GM23338 (cell line): Measurements from ENCODE around the gene ITGB3BP. TPM values are rescaled to one million over a fixed set of nuclear protein-coding genes. Genes with fewer than 3 reads are reported as not detected.

Source experiments
- ATAC-seq: fragments of 200-7000 bp; cut with Tn5 transposase; 3 replicates; pipeline ENCODE4 v1.9.1; 2020
- DNase-seq: peaks from one replicate; pipeline ENCODE4 v3.0.0-alpha.2; 2015; ENCODE audit warnings: low spot score
- H2AFZ ChIP-seq: fragments of 200-600 bp; sonication (generic); 2 replicates; pipeline ENCODE4 v1.8.0; 2016; ENCODE audit warnings: antibody characterized with exemption, mild to moderate bottlenecking, moderate library complexity
- H3F3A ChIP-seq: fragments of 200-600 bp; sonication (generic); replicated peaks from 2 replicates; pipeline ENCODE4 v1.8.0; 2017; ENCODE audit warnings: antibody characterized with exemption, mixed run types, low read depth
- H3K27ac ChIP-seq: fragments of 200-600 bp; sonication (generic); 2 replicates; pipeline ENCODE4 v1.6.1; 2016; ENCODE audit warnings: low read depth
- H3K27me3 ChIP-seq: fragments of 200-600 bp; sonication (generic); 2 replicates; pipeline ENCODE4 v1.8.0; 2016; ENCODE audit warnings: mild to moderate bottlenecking, mixed run types, moderate library complexity; ENCODE audit not compliant: insufficient read depth
- H3K36me3 ChIP-seq: fragments of 200-600 bp; sonication (generic); 2 replicates; pipeline ENCODE4 v1.8.0; 2016; ENCODE audit warnings: mild to moderate bottlenecking; ENCODE audit not compliant: insufficient read depth
- H3K4me1 ChIP-seq: fragments of 200-600 bp; sonication (generic); 2 replicates; pipeline ENCODE4 v1.8.0; 2016; ENCODE audit warnings: mild to moderate bottlenecking, moderate library complexity; ENCODE audit not compliant: insufficient read depth
- H3K4me2 ChIP-seq: fragments of 200-600 bp; sonication (generic); 2 replicates; pipeline ENCODE4 v1.7.1; 2017; ENCODE audit warnings: mixed run types
- H3K4me3 ChIP-seq: fragments of 200-600 bp; sonication (generic); 2 replicates; pipeline ENCODE4 v1.6.1; 2016; ENCODE audit warnings: mixed run types
- H3K79me2 ChIP-seq: fragments of 200-600 bp; sonication (generic); replicated peaks from 2 replicates; pipeline ENCODE4 v1.8.0; 2017; ENCODE audit warnings: mild to moderate bottlenecking; ENCODE audit not compliant: insufficient read depth
- H3K9me2 ChIP-seq: fragments of 200-600 bp; sonication (generic); 2 replicates; pipeline ENCODE4 v1.8.0; 2017; ENCODE audit not compliant: insufficient read depth
- H4K20me1 ChIP-seq: fragments of 200-600 bp; sonication (generic); replicated peaks from 2 replicates; pipeline ENCODE4 v1.8.0; 2017; ENCODE audit warnings: mild to moderate bottlenecking; ENCODE audit not compliant: insufficient read depth
- H3K27ac Mint-ChIP-seq: 2 replicates; pipeline ENCODE4 v1.8.0; 2020; ENCODE audit warnings: inconsistent platforms, mild to moderate bottlenecking, moderate library complexity, mixed read lengths
- H3K27me3 Mint-ChIP-seq: 3 replicates; pipeline ENCODE4 v1.8.0; 2022; ENCODE audit warnings: low read depth, mild to moderate bottlenecking, moderate library complexity, mixed read lengths, inconsistent platforms; ENCODE audit not compliant: insufficient read depth, poor library complexity
- H3K36me3 Mint-ChIP-seq: 3 replicates; pipeline ENCODE4 v1.8.0; 2021; ENCODE audit warnings: low read depth, mild to moderate bottlenecking, inconsistent platforms, moderate library complexity, mixed read lengths
- H3K4me1 Mint-ChIP-seq: 3 replicates; pipeline ENCODE4 v1.8.0; 2020; ENCODE audit warnings: mild to moderate bottlenecking, inconsistent platforms, mixed read lengths
- H3K4me3 Mint-ChIP-seq: 3 replicates; pipeline ENCODE4 v1.8.0; 2021; ENCODE audit warnings: moderate library complexity, mild to moderate bottlenecking, inconsistent platforms, mixed read lengths
- H3K9me3 Mint-ChIP-seq: 3 replicates; pipeline ENCODE4 v1.8.0; 2020; ENCODE audit warnings: moderate library complexity, mild to moderate bottlenecking, inconsistent platforms, mixed read lengths
- CREB1 ChIP-seq: fragments of 250-450 bp; sonication (Bioruptor Pico); IDR thresholded peaks from 2 replicates; pipeline ENCODE4 v1.5.0; 2020; ENCODE audit warnings: low read depth, mild to moderate bottlenecking, moderate library complexity
- EZH2 ChIP-seq: fragments of 200-600 bp; sonication (generic); IDR thresholded peaks from one replicate; pipeline ENCODE4 v1.8.0; 2017; ENCODE audit warnings: antibody characterized with exemption, mild to moderate bottlenecking, low read depth; ENCODE audit not compliant: unreplicated experiment
- EZH2phosphoT487 ChIP-seq: fragments of 200-600 bp; sonication (generic); IDR thresholded peaks from one replicate; pipeline ENCODE4 v1.8.1; 2018; ENCODE audit warnings: antibody characterized with exemption; ENCODE audit not compliant: unreplicated experiment
- JUNB ChIP-seq: IDR thresholded peaks from one replicate; pipeline ENCODE4 v1.6.1; 2016; ENCODE audit warnings: antibody characterized with exemption; ENCODE audit not compliant: unreplicated experiment
- NANOG ChIP-seq: IDR thresholded peaks from 2 replicates; pipeline ENCODE4 v1.6.1; 2016; ENCODE audit warnings: antibody characterized with exemption, borderline replicate concordance
- POLR2AphosphoS5 ChIP-seq: IDR thresholded peaks from 2 replicates; pipeline ENCODE4 v1.6.1; 2016; ENCODE audit warnings: antibody characterized with exemption, low read depth
- STAT1 ChIP-seq: IDR thresholded peaks from one replicate; pipeline ENCODE4 v1.6.1; 2016; ENCODE audit warnings: antibody characterized with exemption; ENCODE audit not compliant: unreplicated experiment
- ZNF114 ChIP-seq: fragments of 250-450 bp; sonication (Bioruptor Pico); IDR thresholded peaks from 2 replicates; pipeline ENCODE4 v1.5.0; 2020; ENCODE audit warnings: mild to moderate bottlenecking, moderate library complexity
- ZNF331 ChIP-seq: fragments of 250-450 bp; sonication (Bioruptor Pico); IDR thresholded peaks from 2 replicates; pipeline ENCODE4 v1.5.0; 2020; ENCODE audit warnings: low read depth, mild to moderate bottlenecking, moderate library complexity
- polyA plus RNA-seq: library from polyadenylated mRNA; unstranded; fragments of >200 nt; fragmentation: Nextera tagmentation; extraction: Ambion mirVana; gene quantifications from 2 replicates; pipeline ENCODE4 v1.2.1, GENCODE V29; 2016
- total RNA-seq: library from RNA; depleted of rRNA; stranded (reverse); fragments of >200 nt; shearing (Covaris generic); gene quantifications from 2 replicates; pipeline ENCODE4 v1.2.3, GENCODE V29; 2014
- TF ChIP-seq, protein P1 (sequence below): IDR thresholded peaks from one replicate; pipeline ENCODE4 v1.6.1; 2018; ENCODE audit warnings: antibody characterized with exemption; ENCODE audit not compliant: unreplicated experiment
- TF ChIP-seq, protein P2 (sequence below): IDR thresholded peaks from 2 replicates; pipeline ENCODE4 v1.6.1; 2016; ENCODE audit warnings: antibody characterized with exemption
- TF ChIP-seq, protein P3 (sequence below): fragments of 250-450 bp; sonication (Bioruptor Pico); IDR thresholded peaks from 2 replicates; pipeline ENCODE4 v1.5.0; 2020; ENCODE audit warnings: mild to moderate bottlenecking, moderate library complexity
- TF ChIP-seq, protein P4 (sequence below), 2 experiments: fragments of 200-600 bp in 1 of 2; sonication (generic) in 1 of 2; conservative IDR thresholded peaks; 2 replicates each; pipeline versions ENCODE4 v1.5.1 to v1.6.1; 2016 to 2017; ENCODE audit warnings: antibody characterized with exemption in 2 of 2, low read depth in 2 of 2, mild to moderate bottlenecking in 2 of 2, moderate library complexity in 1 of 2

The ITGB3BP gene
- total and polyA plus RNA-seq, 2 experiments from 2014 or later = 49.4 to 101 TPM

DNA sequence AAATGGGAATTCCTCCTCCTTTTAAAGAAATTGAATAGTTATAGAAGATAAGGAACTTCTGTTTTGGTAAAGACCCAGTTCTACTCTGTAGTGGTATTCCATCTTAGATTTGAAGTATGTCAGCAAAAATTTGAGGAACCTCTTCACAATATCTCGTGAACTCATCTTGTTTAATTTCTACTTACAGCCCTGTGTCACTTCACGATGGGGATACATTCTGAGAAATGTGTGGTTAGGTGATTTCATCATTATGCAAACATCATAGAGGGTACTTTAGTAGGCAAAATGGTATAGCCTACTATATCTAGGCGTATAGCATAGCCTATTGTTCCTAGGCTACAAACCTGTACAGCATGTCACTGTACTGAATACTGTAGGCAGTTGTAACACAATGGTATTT is 119.6 kb downstream of the ITGB3BP start:
- Mint-ChIP-seq H3K27ac (no peak overlapping the region), H3K9me3 (no peaks in the 10 kb centered on the region), H3K27me3 (no peaks in the 10 kb centered on the region), H3K36me3 (peaks cover 12% of the 10 kb centered on the region; the same call in 2 of the 3 replicates), H3K4me3 (no peak overlapping the region), H3K4me1 (peaks cover 4% of the 10 kb centered on the region; the same call in 2 of the 3 replicates)
- Histone ChIP-seq H3K4me1 (no peaks in the 10 kb centered on the region), H3K79me2 (no peaks in the 10 kb centered on the region), H3K9me2 (no peaks in the 10 kb centered on the region), H3K4me3 (no peak overlapping the region), H3K36me3 (no peaks in the 10 kb centered on the region), H4K20me1 (0 out of 2 replicates have a peak, but pooled peaks cover 8% of the 10 kb centered on the region), H2AFZ (no peak overlapping the region), H3F3A (no peaks in the 10 kb centered on the region; the same call in 1 of the 2 replicates), H3K4me2 (no peak overlapping the region), H3K27me3 (no peaks in the 10 kb centered on the region), H3K27ac (no peak overlapping the region)
- ATAC-seq (no peak), DNase-seq (no peak)
- TF ChIP-seq CREB1 (CRISPR knock-in tag) (no peak), ZNF114 (CRISPR knock-in tag) (no peak), STAT1 (no peak), EZH2phosphoT487 (no peak), NANOG (no peak), ZNF331 (no peak), JUNB (no peak), EZH2 (no peak), POLR2AphosphoS5 (no peak)
- TF ChIP-seq, protein P1, sequence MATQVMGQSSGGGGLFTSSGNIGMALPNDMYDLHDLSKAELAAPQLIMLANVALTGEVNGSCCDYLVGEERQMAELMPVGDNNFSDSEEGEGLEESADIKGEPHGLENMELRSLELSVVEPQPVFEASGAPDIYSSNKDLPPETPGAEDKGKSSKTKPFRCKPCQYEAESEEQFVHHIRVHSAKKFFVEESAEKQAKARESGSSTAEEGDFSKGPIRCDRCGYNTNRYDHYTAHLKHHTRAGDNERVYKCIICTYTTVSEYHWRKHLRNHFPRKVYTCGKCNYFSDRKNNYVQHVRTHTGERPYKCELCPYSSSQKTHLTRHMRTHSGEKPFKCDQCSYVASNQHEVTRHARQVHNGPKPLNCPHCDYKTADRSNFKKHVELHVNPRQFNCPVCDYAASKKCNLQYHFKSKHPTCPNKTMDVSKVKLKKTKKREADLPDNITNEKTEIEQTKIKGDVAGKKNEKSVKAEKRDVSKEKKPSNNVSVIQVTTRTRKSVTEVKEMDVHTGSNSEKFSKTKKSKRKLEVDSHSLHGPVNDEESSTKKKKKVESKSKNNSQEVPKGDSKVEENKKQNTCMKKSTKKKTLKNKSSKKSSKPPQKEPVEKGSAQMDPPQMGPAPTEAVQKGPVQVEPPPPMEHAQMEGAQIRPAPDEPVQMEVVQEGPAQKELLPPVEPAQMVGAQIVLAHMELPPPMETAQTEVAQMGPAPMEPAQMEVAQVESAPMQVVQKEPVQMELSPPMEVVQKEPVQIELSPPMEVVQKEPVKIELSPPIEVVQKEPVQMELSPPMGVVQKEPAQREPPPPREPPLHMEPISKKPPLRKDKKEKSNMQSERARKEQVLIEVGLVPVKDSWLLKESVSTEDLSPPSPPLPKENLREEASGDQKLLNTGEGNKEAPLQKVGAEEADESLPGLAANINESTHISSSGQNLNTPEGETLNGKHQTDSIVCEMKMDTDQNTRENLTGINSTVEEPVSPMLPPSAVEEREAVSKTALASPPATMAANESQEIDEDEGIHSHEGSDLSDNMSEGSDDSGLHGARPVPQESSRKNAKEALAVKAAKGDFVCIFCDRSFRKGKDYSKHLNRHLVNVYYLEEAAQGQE = no peak
- TF ChIP-seq, protein P2, sequence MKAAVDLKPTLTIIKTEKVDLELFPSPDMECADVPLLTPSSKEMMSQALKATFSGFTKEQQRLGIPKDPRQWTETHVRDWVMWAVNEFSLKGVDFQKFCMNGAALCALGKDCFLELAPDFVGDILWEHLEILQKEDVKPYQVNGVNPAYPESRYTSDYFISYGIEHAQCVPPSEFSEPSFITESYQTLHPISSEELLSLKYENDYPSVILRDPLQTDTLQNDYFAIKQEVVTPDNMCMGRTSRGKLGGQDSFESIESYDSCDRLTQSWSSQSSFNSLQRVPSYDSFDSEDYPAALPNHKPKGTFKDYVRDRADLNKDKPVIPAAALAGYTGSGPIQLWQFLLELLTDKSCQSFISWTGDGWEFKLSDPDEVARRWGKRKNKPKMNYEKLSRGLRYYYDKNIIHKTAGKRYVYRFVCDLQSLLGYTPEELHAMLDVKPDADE = no peak
- TF ChIP-seq, protein P3, sequence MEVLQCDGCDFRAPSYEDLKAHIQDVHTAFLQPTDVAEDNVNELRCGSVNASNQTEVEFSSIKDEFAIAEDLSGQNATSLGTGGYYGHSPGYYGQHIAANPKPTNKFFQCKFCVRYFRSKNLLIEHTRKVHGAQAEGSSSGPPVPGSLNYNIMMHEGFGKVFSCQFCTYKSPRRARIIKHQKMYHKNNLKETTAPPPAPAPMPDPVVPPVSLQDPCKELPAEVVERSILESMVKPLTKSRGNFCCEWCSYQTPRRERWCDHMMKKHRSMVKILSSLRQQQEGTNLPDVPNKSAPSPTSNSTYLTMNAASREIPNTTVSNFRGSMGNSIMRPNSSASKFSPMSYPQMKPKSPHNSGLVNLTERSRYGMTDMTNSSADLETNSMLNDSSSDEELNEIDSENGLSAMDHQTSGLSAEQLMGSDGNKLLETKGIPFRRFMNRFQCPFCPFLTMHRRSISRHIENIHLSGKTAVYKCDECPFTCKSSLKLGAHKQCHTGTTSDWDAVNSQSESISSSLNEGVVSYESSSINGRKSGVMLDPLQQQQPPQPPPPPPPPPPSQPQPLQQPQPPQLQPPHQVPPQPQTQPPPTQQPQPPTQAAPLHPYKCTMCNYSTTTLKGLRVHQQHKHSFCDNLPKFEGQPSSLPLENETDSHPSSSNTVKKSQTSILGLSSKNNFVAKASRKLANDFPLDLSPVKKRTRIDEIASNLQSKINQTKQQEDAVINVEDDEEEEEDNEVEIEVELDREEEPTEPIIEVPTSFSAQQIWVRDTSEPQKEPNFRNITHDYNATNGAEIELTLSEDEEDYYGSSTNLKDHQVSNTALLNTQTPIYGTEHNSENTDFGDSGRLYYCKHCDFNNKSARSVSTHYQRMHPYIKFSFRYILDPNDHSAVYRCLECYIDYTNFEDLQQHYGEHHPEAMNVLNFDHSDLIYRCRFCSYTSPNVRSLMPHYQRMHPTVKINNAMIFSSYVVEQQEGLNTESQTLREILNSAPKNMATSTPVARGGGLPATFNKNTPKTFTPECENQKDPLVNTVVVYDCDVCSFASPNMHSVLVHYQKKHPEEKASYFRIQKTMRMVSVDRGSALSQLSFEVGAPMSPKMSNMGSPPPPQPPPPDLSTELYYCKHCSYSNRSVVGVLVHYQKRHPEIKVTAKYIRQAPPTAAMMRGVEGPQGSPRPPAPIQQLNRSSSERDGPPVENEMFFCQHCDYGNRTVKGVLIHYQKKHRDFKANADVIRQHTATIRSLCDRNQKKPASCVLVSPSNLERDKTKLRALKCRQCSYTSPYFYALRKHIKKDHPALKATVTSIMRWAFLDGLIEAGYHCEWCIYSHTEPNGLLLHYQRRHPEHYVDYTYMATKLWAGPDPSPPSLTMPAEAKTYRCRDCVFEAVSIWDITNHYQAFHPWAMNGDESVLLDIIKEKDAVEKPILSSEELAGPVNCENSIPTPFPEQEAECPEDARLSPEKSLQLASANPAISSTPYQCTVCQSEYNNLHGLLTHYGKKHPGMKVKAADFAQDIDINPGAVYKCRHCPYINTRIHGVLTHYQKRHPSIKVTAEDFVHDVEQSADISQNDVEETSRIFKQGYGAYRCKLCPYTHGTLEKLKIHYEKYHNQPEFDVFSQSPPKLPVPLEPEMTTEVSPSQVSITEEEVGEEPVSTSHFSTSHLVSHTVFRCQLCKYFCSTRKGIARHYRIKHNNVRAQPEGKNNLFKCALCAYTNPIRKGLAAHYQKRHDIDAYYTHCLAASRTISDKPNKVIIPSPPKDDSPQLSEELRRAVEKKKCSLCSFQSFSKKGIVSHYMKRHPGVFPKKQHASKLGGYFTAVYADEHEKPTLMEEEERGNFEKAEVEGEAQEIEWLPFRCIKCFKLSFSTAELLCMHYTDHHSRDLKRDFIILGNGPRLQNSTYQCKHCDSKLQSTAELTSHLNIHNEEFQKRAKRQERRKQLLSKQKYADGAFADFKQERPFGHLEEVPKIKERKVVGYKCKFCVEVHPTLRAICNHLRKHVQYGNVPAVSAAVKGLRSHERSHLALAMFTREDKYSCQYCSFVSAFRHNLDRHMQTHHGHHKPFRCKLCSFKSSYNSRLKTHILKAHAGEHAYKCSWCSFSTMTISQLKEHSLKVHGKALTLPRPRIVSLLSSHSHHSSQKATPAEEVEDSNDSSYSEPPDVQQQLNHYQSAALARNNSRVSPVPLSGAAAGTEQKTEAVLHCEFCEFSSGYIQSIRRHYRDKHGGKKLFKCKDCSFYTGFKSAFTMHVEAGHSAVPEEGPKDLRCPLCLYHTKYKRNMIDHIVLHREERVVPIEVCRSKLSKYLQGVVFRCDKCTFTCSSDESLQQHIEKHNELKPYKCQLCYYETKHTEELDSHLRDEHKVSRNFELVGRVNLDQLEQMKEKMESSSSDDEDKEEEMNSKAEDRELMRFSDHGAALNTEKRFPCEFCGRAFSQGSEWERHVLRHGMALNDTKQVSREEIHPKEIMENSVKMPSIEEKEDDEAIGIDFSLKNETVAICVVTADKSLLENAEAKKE (CRISPR knock-in tag) = no peak
- TF ChIP-seq, protein P4, sequence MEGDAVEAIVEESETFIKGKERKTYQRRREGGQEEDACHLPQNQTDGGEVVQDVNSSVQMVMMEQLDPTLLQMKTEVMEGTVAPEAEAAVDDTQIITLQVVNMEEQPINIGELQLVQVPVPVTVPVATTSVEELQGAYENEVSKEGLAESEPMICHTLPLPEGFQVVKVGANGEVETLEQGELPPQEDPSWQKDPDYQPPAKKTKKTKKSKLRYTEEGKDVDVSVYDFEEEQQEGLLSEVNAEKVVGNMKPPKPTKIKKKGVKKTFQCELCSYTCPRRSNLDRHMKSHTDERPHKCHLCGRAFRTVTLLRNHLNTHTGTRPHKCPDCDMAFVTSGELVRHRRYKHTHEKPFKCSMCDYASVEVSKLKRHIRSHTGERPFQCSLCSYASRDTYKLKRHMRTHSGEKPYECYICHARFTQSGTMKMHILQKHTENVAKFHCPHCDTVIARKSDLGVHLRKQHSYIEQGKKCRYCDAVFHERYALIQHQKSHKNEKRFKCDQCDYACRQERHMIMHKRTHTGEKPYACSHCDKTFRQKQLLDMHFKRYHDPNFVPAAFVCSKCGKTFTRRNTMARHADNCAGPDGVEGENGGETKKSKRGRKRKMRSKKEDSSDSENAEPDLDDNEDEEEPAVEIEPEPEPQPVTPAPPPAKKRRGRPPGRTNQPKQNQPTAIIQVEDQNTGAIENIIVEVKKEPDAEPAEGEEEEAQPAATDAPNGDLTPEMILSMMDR (conservative IDR thresholded peaks at IDR 0.05; ENCODE audit: low read depth in 2 of 2) = no peak
